ENCODE data around the gene NDUFA12.
A peak's percentile ranks its signal among the peaks of the same experiment; 100 is the strongest.

NDUFA12 gene

DNA sequence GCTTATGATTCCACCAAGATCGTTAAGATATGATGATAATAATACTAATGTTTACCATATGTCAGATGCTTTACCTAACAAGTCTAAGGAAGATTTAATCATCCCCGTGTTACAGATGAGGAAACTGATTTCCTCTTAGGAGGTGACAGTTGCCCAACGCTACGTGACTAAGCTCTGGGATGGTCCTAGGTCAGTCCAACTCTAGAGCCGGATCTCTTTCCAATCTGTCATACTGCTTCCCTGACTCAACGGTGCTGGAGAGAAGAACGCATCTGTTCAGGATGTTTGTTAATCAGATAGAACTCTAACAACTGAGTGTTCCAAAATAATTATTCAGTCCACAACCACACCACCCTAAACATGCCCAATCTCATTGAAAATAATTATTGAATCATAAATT is 39.8 kb downstream of the NDUFA12 start:
- TF ChIP-seq GATA2 (IDR thresholded peaks at IDR 0.05; ENCODE audit: low read depth, low read length) = no peak
- TF ChIP-seq GATA3 (IDR thresholded peaks at IDR 0.05; ENCODE audit: low read depth, low read length) = no peak

DNA sequence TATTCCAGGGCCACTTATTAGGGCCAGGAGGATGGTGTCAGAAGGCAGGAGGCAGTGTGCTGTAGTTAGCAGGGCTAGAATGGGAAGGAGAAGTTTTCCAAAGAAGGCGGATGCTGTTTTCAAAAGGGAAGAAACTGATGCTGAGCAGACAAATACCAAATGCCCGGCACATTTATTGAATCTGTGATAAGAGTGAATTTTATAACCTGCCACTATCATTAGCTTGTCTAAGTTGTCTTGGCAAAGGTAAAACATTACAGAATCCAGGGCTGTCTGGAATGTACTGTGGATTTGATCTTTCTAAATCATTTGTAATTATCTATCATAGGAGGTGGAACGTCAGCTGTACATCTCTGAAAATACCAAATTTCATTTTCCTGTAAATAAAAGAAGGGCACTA is 40.8 kb downstream of the NDUFA12 start:
- TF ChIP-seq GATA3 (IDR thresholded peaks at IDR 0.05; ENCODE audit: low read depth, low read length) (no peak), GATA2 (IDR thresholded peaks at IDR 0.05; ENCODE audit: low read depth, low read length) (no peak)

DNA sequence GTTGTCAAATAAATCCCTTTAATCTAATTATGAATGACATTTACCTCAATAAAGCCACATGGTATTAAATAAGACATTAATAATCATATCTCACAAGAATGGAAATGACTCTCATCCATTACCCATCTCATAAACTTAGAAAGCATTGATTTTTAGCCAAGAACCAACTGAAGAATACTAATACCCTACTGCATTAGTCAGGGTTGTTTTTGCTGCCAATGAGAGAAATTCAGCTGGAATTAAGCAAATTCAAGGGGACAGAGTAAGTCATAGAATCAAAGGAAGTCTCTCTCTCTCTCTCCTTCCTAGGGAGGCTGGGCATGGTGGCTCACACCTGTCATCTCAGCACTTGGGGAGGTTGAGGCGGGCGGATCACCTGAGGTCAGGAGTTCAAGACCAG is 41.6 kb downstream of the NDUFA12 start:
- TF ChIP-seq GATA2 (IDR thresholded peaks at IDR 0.05; ENCODE audit: low read depth, low read length) (no peak), GATA3 (IDR thresholded peaks at IDR 0.05; ENCODE audit: low read depth, low read length) (no peak)

DNA sequence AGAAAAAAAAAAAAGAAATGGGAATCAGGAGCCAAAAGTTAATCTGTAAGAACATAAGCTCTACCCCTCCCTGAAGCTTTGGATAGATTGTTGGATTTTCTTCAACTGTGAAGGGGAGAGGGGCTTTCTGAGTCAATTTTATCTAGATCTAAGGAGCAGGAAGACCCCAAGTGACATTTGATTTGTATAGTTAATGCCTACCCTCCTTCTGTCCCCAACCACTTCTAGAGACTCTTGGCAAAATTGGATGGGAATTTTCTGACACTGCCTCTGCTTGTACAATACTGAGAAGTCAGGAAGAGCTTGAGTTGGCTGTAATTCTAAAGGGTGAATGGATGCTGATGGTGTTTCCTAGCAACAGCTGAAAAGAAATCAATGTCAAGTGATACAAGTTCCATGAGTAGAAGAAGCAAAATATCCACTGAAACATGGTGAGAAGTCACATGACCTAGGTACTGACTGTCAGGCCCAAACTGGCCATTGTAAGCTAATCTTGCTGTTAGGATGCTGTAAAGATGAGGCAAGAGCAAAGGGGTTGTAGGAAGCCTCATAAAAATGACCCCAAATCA is 42.2 kb downstream of the NDUFA12 start:
- TF ChIP-seq GATA2 (IDR thresholded peaks at IDR 0.05; ENCODE audit: low read depth, low read length) (no peak), GATA3 (IDR thresholded peaks at IDR 0.05; ENCODE audit: low read depth, low read length) (no peak)

DNA sequence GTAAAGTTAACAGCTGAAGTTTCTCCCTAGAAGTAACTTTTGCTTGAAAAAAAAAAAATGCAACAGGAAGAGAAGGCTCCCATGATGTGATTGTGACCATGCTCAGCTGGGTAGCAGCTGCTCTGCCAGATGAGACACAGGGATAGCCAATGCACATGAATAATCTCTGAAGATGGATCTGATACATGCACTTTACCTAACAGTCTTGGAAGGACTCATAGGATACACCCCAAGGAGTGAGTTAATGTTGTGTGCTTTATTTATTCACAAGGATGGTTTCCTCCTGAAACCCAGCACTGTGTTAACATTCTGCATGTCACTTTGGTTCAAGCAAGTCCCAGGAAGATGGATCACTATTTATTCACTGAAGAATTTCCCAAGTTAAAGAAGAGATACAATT is 46.5 kb downstream of the NDUFA12 start:
- TF ChIP-seq GATA2 (IDR thresholded peaks at IDR 0.05; ENCODE audit: low read depth, low read length) = no peak
- no peak for TF ChIP-seq GATA3 (IDR thresholded peaks at IDR 0.05; ENCODE audit: low read depth, low read length)

DNA sequence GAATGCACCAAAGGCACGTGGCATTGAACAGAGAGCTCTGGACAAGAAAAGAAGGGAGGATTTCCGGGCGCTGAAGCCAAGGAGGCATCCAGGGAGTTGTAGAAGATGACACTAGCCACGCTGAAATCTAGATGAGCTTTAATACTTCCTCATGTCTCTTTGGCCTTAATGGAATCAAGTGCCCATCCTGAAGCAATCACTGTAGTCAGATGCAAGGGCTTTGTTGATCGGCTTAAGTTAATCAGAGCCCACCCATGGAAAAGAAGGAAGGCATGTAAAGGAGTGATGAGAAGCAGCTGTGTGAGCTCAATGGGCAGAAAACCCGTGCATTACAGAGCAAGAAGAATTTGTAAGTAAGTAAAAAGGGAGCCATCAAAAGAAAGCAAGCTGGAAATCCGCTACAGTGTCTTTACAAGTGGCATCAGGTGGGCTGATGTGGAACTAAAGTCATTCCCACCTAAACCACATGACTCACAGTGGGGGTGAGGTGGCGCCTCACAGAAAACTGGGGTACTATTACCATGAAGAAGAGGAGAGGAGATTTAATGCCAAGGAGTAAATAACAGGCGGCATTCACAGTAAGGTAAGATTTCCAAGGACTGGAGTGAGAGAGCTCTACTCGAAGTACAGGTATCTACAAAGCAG is 48.4 kb downstream of the NDUFA12 start:
- TF ChIP-seq GATA3 (IDR thresholded peaks at IDR 0.05; ENCODE audit: low read depth, low read length) = no peak
- no peak for TF ChIP-seq GATA2 (IDR thresholded peaks at IDR 0.05; ENCODE audit: low read depth, low read length)

DNA sequence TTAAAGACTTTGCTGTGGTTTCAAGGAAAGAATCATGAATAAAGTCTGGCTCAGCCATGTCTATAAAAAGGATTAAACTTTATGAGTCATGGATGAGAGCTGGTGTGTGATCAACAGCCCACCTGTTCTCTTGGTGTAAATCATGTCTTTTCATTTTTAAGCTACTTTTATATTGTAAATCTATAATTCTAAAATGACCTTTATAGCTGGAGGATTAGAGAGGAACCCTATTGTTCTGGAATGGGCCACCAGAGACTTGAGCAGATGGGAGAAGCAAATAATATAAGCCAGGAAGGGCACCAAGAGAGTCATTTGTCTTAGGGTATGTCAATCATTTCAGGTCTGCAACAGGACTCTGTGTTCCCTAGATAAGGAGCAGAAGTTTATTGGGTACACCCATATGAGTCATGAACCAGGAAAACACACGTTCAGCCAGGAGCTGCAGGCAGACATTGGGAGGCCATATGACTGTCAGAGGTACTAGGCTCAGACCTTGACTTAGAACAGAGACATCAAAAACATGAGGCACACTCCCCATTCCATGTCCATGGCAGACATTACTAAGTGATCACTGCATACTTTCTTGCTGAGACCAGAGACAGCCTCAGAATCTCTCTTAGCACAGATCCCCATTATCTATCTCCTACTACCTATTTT is 49.3 kb downstream of the NDUFA12 start:
- no peak for TF ChIP-seq GATA2 (IDR thresholded peaks at IDR 0.05; ENCODE audit: low read depth, low read length)
- TF ChIP-seq GATA3 (IDR thresholded peaks at IDR 0.05; ENCODE audit: low read depth, low read length) = no peak

DNA sequence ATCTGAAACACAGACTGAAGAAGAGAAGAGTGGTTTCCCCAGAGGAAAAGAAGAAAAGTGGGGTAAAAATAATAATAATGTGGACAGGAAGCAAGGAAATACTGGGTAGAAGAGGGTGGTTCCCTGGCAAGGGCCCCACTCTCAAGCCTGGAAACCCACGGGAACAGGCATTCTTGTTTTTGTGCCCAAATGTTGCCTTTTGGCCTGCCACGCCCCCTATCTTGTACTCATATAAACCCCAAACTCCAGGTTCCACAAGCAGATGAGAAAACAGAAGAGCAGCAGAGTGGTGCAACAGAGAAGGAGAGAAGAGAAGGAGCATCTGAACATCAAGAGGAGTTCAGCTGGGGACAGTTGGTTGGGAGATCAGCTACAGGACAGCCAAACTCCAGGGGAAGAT is 51.2 kb downstream of the NDUFA12 start:
- TF ChIP-seq GATA3 (IDR thresholded peaks at IDR 0.05; ENCODE audit: low read depth, low read length) (no peak), GATA2 (IDR thresholded peaks at IDR 0.05; ENCODE audit: low read depth, low read length) (no peak)

DNA sequence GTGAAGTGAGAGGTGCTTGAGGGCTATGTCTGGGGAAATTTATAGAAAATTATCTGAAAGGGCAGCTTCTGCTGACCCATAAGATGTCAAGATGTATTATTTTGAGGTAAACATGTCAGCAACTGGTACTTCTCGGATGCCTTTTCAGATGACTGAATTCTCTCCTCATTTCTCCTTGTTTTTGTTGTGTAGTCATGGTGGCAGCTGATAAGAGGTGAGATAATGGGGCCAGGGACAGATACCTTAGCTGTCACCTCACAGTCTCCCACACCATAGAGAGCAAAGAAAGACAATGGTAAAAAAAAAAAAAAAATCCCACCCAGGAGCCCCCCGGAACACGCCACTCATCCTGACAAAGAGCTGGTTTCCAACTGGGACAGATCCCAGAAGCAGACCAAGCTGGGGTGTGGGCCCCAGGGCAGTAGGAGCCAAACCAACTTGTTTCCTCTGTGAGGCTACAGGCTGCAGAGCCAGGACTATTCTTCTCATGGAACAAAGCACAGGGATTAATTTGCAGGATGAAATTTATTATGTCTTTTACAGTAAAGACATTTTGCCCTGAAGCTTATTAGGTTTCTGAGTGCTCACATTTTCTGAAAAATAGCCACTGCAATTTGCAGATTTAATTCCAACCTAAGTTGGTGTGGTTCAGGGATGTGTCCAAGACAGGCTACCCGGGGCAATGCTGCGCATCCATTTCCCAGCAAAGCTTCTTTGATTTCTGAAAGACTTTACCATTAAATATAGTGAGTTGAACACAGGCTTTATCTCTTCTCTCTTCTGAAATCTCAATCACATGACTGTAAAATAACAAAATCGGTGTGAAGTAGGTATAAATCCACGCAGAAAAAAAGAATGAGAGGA is 52.2 kb downstream of the NDUFA12 start:
- TF ChIP-seq GATA3 (IDR thresholded peaks at IDR 0.05; ENCODE audit: low read depth, low read length) = peak; percentile 45
- TF ChIP-seq GATA2 (IDR thresholded peaks at IDR 0.05; ENCODE audit: low read depth, low read length) = peak; percentile 73

DNA sequence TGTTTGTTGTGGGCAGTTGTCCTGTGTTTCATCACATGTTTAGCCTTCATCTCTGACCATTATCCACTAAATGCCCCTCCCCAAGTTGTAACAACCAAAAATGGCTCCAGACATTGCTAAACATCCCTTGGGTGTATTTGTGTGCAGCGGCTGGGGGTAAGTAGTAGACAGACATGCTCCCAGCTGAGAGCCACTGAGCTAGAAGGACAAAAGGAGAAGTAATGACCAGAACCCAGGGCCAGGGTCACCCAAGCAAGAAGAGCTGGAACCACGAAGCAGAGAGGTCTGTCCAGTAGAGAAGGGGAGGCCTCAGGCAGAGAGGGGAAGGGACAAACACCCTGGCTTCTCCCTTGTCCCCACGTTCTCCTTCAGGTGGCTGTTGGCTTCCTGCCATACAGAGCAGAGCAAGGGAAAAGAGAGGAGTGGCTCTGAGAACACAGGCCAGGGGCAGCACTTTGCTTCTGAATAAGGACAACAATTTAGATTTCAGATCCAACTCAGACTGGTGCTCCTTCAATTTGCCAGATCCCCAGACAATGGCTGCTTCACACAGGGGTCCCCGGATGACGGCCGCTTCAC is 55.2 kb downstream of the NDUFA12 start:
- TF ChIP-seq GATA3 (IDR thresholded peaks at IDR 0.05; ENCODE audit: low read depth, low read length) (no peak), GATA2 (IDR thresholded peaks at IDR 0.05; ENCODE audit: low read depth, low read length) (no peak)

DNA sequence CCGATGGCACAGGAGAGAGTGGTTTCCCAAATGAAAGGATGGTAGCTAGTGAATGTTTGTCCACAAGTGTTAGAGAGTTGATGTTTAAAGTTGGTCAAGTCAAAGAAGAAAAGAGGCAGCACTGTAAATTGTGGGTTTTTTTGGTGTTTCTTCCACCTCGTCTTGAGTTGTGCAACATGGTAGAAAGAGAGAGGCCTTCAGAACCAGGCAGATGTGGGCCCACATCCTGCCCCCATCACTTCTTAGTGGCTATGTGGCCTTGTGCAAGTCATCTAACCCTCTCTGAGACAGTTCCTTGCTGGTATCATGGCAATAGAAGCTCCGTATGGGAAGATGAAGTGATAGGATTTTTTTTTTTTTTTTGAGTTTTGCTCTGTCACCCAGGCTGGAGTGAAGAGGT is 60.8 kb downstream of the NDUFA12 start:
- TF ChIP-seq GATA2 (IDR thresholded peaks at IDR 0.05; ENCODE audit: low read depth, low read length) = no peak
- no peak for TF ChIP-seq GATA3 (IDR thresholded peaks at IDR 0.05; ENCODE audit: low read depth, low read length)

DNA sequence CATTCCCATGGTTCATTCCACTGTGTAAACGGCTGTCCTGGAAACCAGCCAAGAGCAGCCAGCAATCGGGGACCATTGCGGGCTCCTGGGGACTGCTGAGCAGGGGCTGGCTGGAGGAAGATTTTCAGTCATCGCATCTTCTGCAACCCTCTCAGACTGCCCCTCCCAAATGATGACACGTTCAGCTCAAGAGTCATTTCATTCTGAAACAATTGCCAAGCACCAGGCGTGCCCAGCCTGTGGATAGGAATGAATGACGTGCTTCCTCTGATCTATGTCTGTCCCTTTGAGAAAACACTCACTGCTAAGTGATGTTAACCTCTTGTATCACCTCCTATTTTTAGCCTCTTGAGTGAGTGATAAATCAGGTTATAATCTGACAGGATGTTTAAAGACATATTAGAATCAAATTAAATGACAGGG is 62.0 kb downstream of the NDUFA12 start:
- TF ChIP-seq GATA2 (IDR thresholded peaks at IDR 0.05; ENCODE audit: low read depth, low read length) = no peak
- TF ChIP-seq GATA3 (IDR thresholded peaks at IDR 0.05; ENCODE audit: low read depth, low read length) = no peak

DNA sequence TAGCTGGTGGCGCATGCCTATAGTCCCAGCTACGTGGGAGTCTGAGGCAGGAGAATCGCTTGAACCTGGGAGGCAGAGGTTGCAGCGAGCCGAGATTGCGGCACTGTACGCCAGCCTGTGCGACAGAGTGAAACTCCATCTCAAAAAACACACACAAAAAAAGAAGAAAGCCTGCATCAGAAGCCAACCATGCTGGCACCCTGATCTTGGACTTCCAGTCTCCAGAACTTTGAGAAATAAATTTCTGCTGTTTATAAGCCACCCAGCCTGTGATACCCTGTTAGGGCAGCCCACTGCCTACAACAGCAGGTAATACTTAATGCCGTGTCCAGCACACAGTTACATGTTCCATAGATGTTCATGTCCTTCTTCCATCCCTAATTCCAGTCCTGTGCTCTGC is 62.7 kb downstream of the NDUFA12 start:
- TF ChIP-seq GATA2 (IDR thresholded peaks at IDR 0.05; ENCODE audit: low read depth, low read length) = no peak
- no peak for TF ChIP-seq GATA3 (IDR thresholded peaks at IDR 0.05; ENCODE audit: low read depth, low read length)

DNA sequence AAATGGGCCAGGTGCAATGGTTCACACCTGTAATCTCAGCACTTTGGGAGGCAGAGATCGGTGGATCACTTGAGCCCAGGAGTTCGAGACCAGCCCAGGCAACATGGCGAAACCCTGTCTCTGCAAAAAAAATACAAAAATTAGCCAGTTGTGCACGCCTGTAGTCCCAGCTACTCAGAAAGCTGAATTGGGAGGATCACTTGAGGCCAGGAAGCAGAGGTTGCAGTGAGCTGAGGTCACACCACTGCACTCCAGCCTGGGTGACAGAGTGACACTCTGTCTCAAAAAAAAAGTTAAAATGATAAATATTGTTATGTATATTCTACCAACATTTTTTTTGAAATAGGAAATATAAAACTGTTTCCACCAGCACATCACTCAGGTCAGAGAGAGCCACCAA is 64.9 kb downstream of the NDUFA12 start:
- no peak for TF ChIP-seq GATA2 (IDR thresholded peaks at IDR 0.05; ENCODE audit: low read depth, low read length)
- TF ChIP-seq GATA3 (IDR thresholded peaks at IDR 0.05; ENCODE audit: low read depth, low read length) = no peak
